Keratinocyte (primary cell): ENCODE data around the gene SPRR2A. TPM values are rescaled to one million over a fixed set of nuclear protein-coding genes. Genes with fewer than 3 reads are reported as not detected.

Experiments
- DNase-seq: peaks from one replicate; pipeline ENCODE4 v3.0.0-alpha.2; 2011; ENCODE audit warnings: low read depth, missing footprints, low spot score
- FAIRE-seq: peaks from 2 replicates; lab custom pipeline; 2011; peaks lifted over from hg19 to GRCh38; lab: Jason Lieb, UNC
- H2AFZ ChIP-seq: 2 replicates; pipeline ENCODE4 v1.6.0; 2012; ENCODE audit warnings: low read length, control low read depth, inconsistent platforms; ENCODE audit not compliant: control insufficient read depth
- H3K27ac ChIP-seq: 2 replicates; pipeline ENCODE4 v1.5.1; 2011; ENCODE audit warnings: low read length; ENCODE audit not compliant: control insufficient read depth, insufficient read depth
- H3K27me3 ChIP-seq: 3 replicates; pipeline ENCODE4 v1.6.0; 2011; ENCODE audit warnings: low read length; ENCODE audit not compliant: control insufficient read depth, insufficient read depth; ENCODE audit errors: extremely low read depth
- H3K36me3 ChIP-seq, 2 experiments: 2 replicates in 1 of 2; 3 replicates in 1 of 2; pipeline ENCODE4 v1.5.1; 2011; ENCODE audit warnings: low read length in 2 of 2, mild to moderate bottlenecking in 1 of 2; ENCODE audit not compliant: control insufficient read depth in 2 of 2, insufficient read depth in 2 of 2; ENCODE audit errors: extremely low read depth in 1 of 2
- H3K4me1 ChIP-seq: 3 replicates; pipeline ENCODE4 v1.5.1; 2011; ENCODE audit warnings: low read length; ENCODE audit not compliant: control insufficient read depth, insufficient read depth; ENCODE audit errors: extremely low read depth
- H3K4me2 ChIP-seq: 3 replicates; pipeline ENCODE4 v1.6.0; 2011; ENCODE audit warnings: low read depth, low read length; ENCODE audit not compliant: control insufficient read depth, insufficient read depth; ENCODE audit errors: extremely low read depth
- H3K4me3 ChIP-seq, 3 experiments: fragments of 200-600 bp in 1 of 3; sonication (generic) in 1 of 3; 2 replicates in 2 of 3; 3 replicates in 1 of 3; pipeline ENCODE4 v1.5.1; 2011 to 2016; ENCODE audit warnings: low read length in 3 of 3, mild to moderate bottlenecking in 3 of 3, control low read depth in 2 of 3, inconsistent platforms in 1 of 3, low read depth in 1 of 3, mixed read lengths in 1 of 3, mixed run types in 1 of 3, moderate library complexity in 1 of 3; ENCODE audit not compliant: control insufficient read depth in 2 of 3, insufficient read depth in 2 of 3; ENCODE audit errors: extremely low read depth in 1 of 3
- H3K79me2 ChIP-seq: 2 replicates; pipeline ENCODE4 v1.6.0; 2012; ENCODE audit warnings: low read length; ENCODE audit not compliant: control insufficient read depth, insufficient read depth
- H3K9ac ChIP-seq: 3 replicates; pipeline ENCODE4 v1.6.0; 2011; ENCODE audit warnings: low read length; ENCODE audit not compliant: control insufficient read depth, insufficient read depth; ENCODE audit errors: extremely low read depth
- H3K9me1 ChIP-seq: 3 replicates; pipeline ENCODE4 v1.6.0; 2011; ENCODE audit warnings: low read length; ENCODE audit not compliant: control insufficient read depth, insufficient read depth; ENCODE audit errors: extremely low read depth
- H3K9me3 ChIP-seq: 2 replicates; pipeline ENCODE4 v1.5.1; 2012; ENCODE audit warnings: low read depth, low read length; ENCODE audit not compliant: control insufficient read depth
- H4K20me1 ChIP-seq: 3 replicates; pipeline ENCODE4 v1.6.0; 2011; ENCODE audit warnings: low read length; ENCODE audit not compliant: control insufficient read depth, insufficient read depth; ENCODE audit errors: extremely low read depth
- CTCF ChIP-seq, 3 experiments: IDR thresholded peaks in 1 of 3; conservative IDR thresholded peaks in 1 of 3; optimal IDR thresholded peaks in 1 of 3; 2 replicates in 2 of 3; 3 replicates in 1 of 3; pipeline versions ENCODE3 to v1.5.1; 2011; ENCODE audit warnings: low read length in 3 of 3, mild to moderate bottlenecking in 3 of 3, moderate library complexity in 2 of 3, control low read depth in 1 of 3, inconsistent platforms in 1 of 3; ENCODE audit not compliant: insufficient read depth in 2 of 3; ENCODE audit errors: extremely low read depth in 1 of 3
- EZH2 ChIP-seq: IDR thresholded peaks from one replicate; pipeline ENCODE4 v1.6.1; 2012; ENCODE audit warnings: inconsistent platforms, mild to moderate bottlenecking, low read length, moderate library complexity
- dilution Hi-C: fragments of 300-500 bp; cut with MboI; formaldehyde crosslinking; loops from one replicate; pipeline ENCODE4 v1.7.0; 2020; ENCODE audit warnings: low sequenced_read_pairs; ENCODE audit not compliant: extremely low pct_ligation_motif_present
- polyA minus RNA-seq, 3 experiments: library from RNA; depleted of rRNA, polyadenylated mRNA; stranded (reverse); fragments of >200 nt; gene quantifications; 1 replicate in 1 of 3; 2 replicates in 1 of 3; 3 replicates in 1 of 3; pipeline ENCODE4 v1.2.3, GENCODE V29; 2011
- polyA plus RNA-seq, 5 experiments: library from polyadenylated mRNA; depleted of rRNA in 3 of 5; stranded (reverse) in 3 of 5; stranded (forward) in 1 of 5; unstranded in 1 of 5; fragments of >200 nt; gene quantifications; 1 replicate in 1 of 5; 2 replicates in 3 of 5; 3 replicates in 1 of 5; pipeline versions ENCODE4 v1.2.1 to v1.2.3, GENCODE V29; 2011 to 2012; ENCODE audit warnings: missing spikeins in 2 of 5, low read depth in 1 of 5, low replicate concordance in 1 of 5

The SPRR2A gene
- polyA plus RNA-seq = 4.7 to 21.5 TPM (median 5.5 TPM) in 3 replicates
- polyA plus RNA-seq (2011; ENCODE audit: low read depth) = 10.1 TPM
- polyA plus RNA-seq (2011; cell fraction: cytosol; rRNA removed) = 12.4 and 22.7 TPM in 2 replicates
- polyA plus RNA-seq (2011; cell fraction: nucleus; rRNA removed) = 4.5 and 7.2 TPM in 2 replicates
- polyA plus RNA-seq (2012; ENCODE audit: low replicate concordance) = 9.8 and 109 TPM in 2 replicates
- 2.4 to 25.5 TPM (median 6.2 TPM) in 3 replicates for polyA minus RNA-seq
- 3.5 TPM for polyA minus RNA-seq (2011; cell fraction: cytosol; rRNA and poly(A)+ RNA removed)
- polyA minus RNA-seq (2011; cell fraction: nucleus; rRNA and poly(A)+ RNA removed) = 2.0 and 2.7 TPM in 2 replicates

- no peak within 1 kb of the TSS for H3K27ac ChIP-seq
- no peaks in the 10 kb centered on the region for H3K36me3 ChIP-seq
- peaks cover 20% of the 10 kb centered on the region for H3K4me1 ChIP-seq
- dilution Hi-C loops = no loop called here
- peak within 1 kb of the TSS; percentile 33 for H3K4me2 ChIP-seq
- H3K9ac ChIP-seq = no peak within 1 kb of the TSS
- H2AFZ ChIP-seq = peak within 1 kb of the TSS; percentile 24
- H3K79me2 ChIP-seq = no peaks in the 10 kb centered on the region
- no peaks in the 10 kb centered on the region for H3K27me3 ChIP-seq
- DNase-seq = no peak
- H3K9me3 ChIP-seq = no peaks in the 10 kb centered on the region
- H3K4me3 ChIP-seq = no peak within 1 kb of the TSS
- no peaks in the 10 kb centered on the region for H3K9me1 ChIP-seq
- peak; percentile 67 for FAIRE-seq
- no peaks in the 10 kb centered on the region for H4K20me1 ChIP-seq
- TF ChIP-seq EZH2 (no peak), CTCF (optimal IDR thresholded peaks at IDR 0.05 in 1 of 3, IDR thresholded peaks at IDR 0.05 in 1 of 3, conservative IDR thresholded peaks at IDR 0.05 in 1 of 3; ENCODE audit: extremely low read depth in 1 of 3, insufficient read depth in 2 of 3, low read length in 3 of 3) (no peak)
These were observed at the start of gene SPRR2A for GRCh38 chr1:153057375-153057774. TSS of gene SPRR2A (minus strand) at chr1:153057512. CDS start at chr1:153056735, 777 bp downstream.

- Histone ChIP-seq H3K4me2 (peak overlapping the region; percentile 62), H3K4me3 (no peak overlapping the region)
- peak; percentile 93 for FAIRE-seq
These were observed 42.9 kb upstream of the SPRR2A start for GRCh38 chr1:153100245-153100644.

More at GRCh38 chr1:153100245-153100644, 42.9 kb upstream of the SPRR2A start:
- Histone ChIP-seq H3K4me1 (peaks cover 33% of the 10 kb centered on the region), H3K36me3 (no peaks in the 10 kb centered on the region), H3K79me2 (no peaks in the 10 kb centered on the region), H4K20me1 (no peaks in the 10 kb centered on the region), H2AFZ (no peak overlapping the region), H3K27me3 (no peaks in the 10 kb centered on the region), H3K27ac (peak overlapping the region; percentile 96), H3K9me3 (no peaks in the 10 kb centered on the region), H3K9ac (peak overlapping the region; percentile 48), H3K9me1 (no peaks in the 10 kb centered on the region)
- dilution Hi-C loops = no loop called here
- peak; percentile 92 for DNase-seq
- TF ChIP-seq EZH2 (no peak), CTCF (optimal IDR thresholded peaks at IDR 0.05 in 1 of 3, IDR thresholded peaks at IDR 0.05 in 1 of 3, conservative IDR thresholded peaks at IDR 0.05 in 1 of 3; ENCODE audit: extremely low read depth in 1 of 3, insufficient read depth in 2 of 3, low read length in 3 of 3) (no peak)
